OCI-LY1 (cell line): ENCODE measurements around the gene MBD5.

Experiments used
- H2AFZ ChIP-seq: fragments of 200-600 bp; sonication (generic), shearing (Covaris generic); 2 replicates; pipeline ENCODE4 v1.6.0; 2014; ENCODE audit warnings: antibody characterized with exemption, mild to moderate bottlenecking, low read length
- H3F3A ChIP-seq: fragments of 200-600 bp; sonication (generic), shearing (Covaris generic); 2 replicates; pipeline ENCODE4 v1.6.0; 2014; ENCODE audit warnings: mild to moderate bottlenecking, antibody characterized with exemption, low read length, moderate library complexity; ENCODE audit not compliant: insufficient read depth
- H3K27ac ChIP-seq: fragments of 200-600 bp; sonication (generic); 2 replicates; pipeline ENCODE4 v1.5.1; 2014; ENCODE audit warnings: low read length, mixed run types, mild to moderate bottlenecking, low read depth; ENCODE audit not compliant: poor library complexity, severe bottlenecking
- H3K27me3 ChIP-seq: fragments of 200-600 bp; sonication (generic); 2 replicates; pipeline ENCODE4 v1.6.0; 2014; ENCODE audit warnings: antibody characterized with exemption, mild to moderate bottlenecking, low read length, moderate library complexity; ENCODE audit not compliant: insufficient read depth
- H3K36me3 ChIP-seq: fragments of 200-600 bp; sonication (generic); 2 replicates; pipeline ENCODE4 v1.6.1; 2014; ENCODE audit warnings: mild to moderate bottlenecking, antibody characterized with exemption, low read length, moderate library complexity, mixed read lengths; ENCODE audit not compliant: insufficient read depth
- H3K4me1 ChIP-seq: fragments of 200-600 bp; sonication (generic); 2 replicates; pipeline ENCODE4 v1.5.1; 2014; ENCODE audit warnings: mild to moderate bottlenecking, low read length, moderate library complexity; ENCODE audit not compliant: insufficient read depth, severe bottlenecking
- H3K4me2 ChIP-seq: fragments of 200-600 bp; sonication (generic), shearing (Covaris generic); 2 replicates; pipeline ENCODE4 v1.6.1; 2014; ENCODE audit warnings: low read length
- H3K4me3 ChIP-seq: fragments of 200-600 bp; sonication (generic); 2 replicates; pipeline ENCODE4 v1.5.1; 2014; ENCODE audit warnings: low read length, low read depth, mild to moderate bottlenecking, mixed read lengths; ENCODE audit not compliant: poor library complexity, severe bottlenecking
- H3K79me2 ChIP-seq: fragments of 200-600 bp; shearing (Covaris generic); 2 replicates; pipeline ENCODE4 v1.6.1; 2016; ENCODE audit warnings: mixed run types, low read length, mixed read lengths; ENCODE audit not compliant: insufficient read depth
- H3K9ac ChIP-seq: fragments of 200-600 bp; sonication (generic), shearing (Covaris generic); 2 replicates; pipeline ENCODE4 v1.6.1; 2014; ENCODE audit warnings: mild to moderate bottlenecking, low read length, mixed read lengths
- H3K9me2 ChIP-seq: fragments of 200-600 bp; sonication (generic), shearing (Covaris generic); 2 replicates; pipeline ENCODE4 v1.6.1; 2014; ENCODE audit warnings: low read depth, mild to moderate bottlenecking, low read length, mixed read lengths
- H3K9me3 ChIP-seq: fragments of 200-600 bp; shearing (Covaris generic); 2 replicates; pipeline ENCODE4 v1.6.1; 2014; ENCODE audit warnings: low read length, mixed read lengths
- H4K20me1 ChIP-seq: fragments of 200-600 bp; sonication (generic), shearing (Covaris generic); 2 replicates; pipeline ENCODE4 v1.6.0; 2016; ENCODE audit warnings: mild to moderate bottlenecking, low read length; ENCODE audit not compliant: insufficient read depth
- CTCF ChIP-seq: fragments of 200-600 bp; sonication (generic), shearing (Covaris generic); IDR thresholded peaks from 2 replicates; pipeline ENCODE4 v1.5.1; 2017; ENCODE audit warnings: mild to moderate bottlenecking, antibody characterized with exemption, low read length, moderate library complexity, mixed read lengths
- EZH2 ChIP-seq: fragments of 200-600 bp; sonication (generic), shearing (Covaris generic); IDR thresholded peaks from 2 replicates; pipeline ENCODE4 v1.8.0; 2017; ENCODE audit warnings: borderline replicate concordance, mixed run types, mild to moderate bottlenecking, antibody characterized with exemption, low read length, moderate library complexity, mixed read lengths

MBD5 gene

GRCh38 chr2:148508878-148509287 is 488.0 kb downstream of the MBD5 start:
- Histone ChIP-seq H3F3A (no peaks in the 10 kb centered on the region), H3K79me2 (no peaks in the 10 kb centered on the region), H3K27me3 (no peaks in the 10 kb centered on the region), H2AFZ (peak overlapping the region; percentile 96), H3K36me3 (no peaks in the 10 kb centered on the region), H3K9me2 (no peaks in the 10 kb centered on the region), H3K9me3 (no peaks in the 10 kb centered on the region), H4K20me1 (no peaks in the 10 kb centered on the region), H3K9ac (peak overlapping the region; percentile 6; the same call in 1 of the 2 replicates), H3K4me2 (peak overlapping the region; percentile 59), H3K4me3 (peak overlapping the region; percentile 47), H3K27ac (no peak overlapping the region), H3K4me1 (peaks cover 14% of the 10 kb centered on the region)
- TF ChIP-seq CTCF (no peak), EZH2 (no peak)

- no peaks in the 10 kb centered on the region for H3F3A ChIP-seq
- TF ChIP-seq CTCF (peak; percentile 96), EZH2 (no peak)
- peak overlapping the region; percentile 6; the same call in 1 of the 2 replicates for H3K9ac ChIP-seq
- H3K9me3 ChIP-seq = no peaks in the 10 kb centered on the region
- no peaks in the 10 kb centered on the region for H3K36me3 ChIP-seq
- H3K4me1 ChIP-seq = peaks cover 14% of the 10 kb centered on the region
- H3K27ac ChIP-seq = no peak overlapping the region
- peak overlapping the region; percentile 59 for H3K4me2 ChIP-seq
- H3K4me3 ChIP-seq = peak overlapping the region; percentile 47
- H3K79me2 ChIP-seq = no peaks in the 10 kb centered on the region
- H3K9me2 ChIP-seq = no peaks in the 10 kb centered on the region
- no peaks in the 10 kb centered on the region for H3K27me3 ChIP-seq
- peak overlapping the region; percentile 96 for H2AFZ ChIP-seq
- H4K20me1 ChIP-seq = no peaks in the 10 kb centered on the region
These were observed 488.5 kb downstream of the MBD5 start for GRCh38 chr2:148509288-148509902.

- H3K79me2 ChIP-seq = no peaks in the 10 kb centered on the region
- no peak overlapping the region for H2AFZ ChIP-seq
- H3K27me3 ChIP-seq = no peaks in the 10 kb centered on the region
- no peak for TF ChIP-seq CTCF
- no peak for TF ChIP-seq EZH2
- H4K20me1 ChIP-seq = no peaks in the 10 kb centered on the region
- no peaks in the 10 kb centered on the region for H3F3A ChIP-seq
- H3K9me3 ChIP-seq = no peaks in the 10 kb centered on the region
- peaks cover 14% of the 10 kb centered on the region for H3K4me1 ChIP-seq
- H3K9ac ChIP-seq = no peak overlapping the region
- H3K9me2 ChIP-seq = no peaks in the 10 kb centered on the region
- no peak overlapping the region for H3K27ac ChIP-seq
- no peak overlapping the region for H3K4me3 ChIP-seq
- no peak overlapping the region for H3K4me2 ChIP-seq
- H3K36me3 ChIP-seq = no peaks in the 10 kb centered on the region
These were observed 491.0 kb downstream of the MBD5 start for GRCh38 chr2:148511883-148512282.
